Stimulated activated naive CD8-positive, alpha-beta T cell treated with anti-CD3 and anti-CD28 coated beads, Interleukin-15, Interleukin-2, amounts not matched to agents 100 U/mL and 50 U/mL, for 24 hours (primary cell): ENCODE measurements around the gene ANKRD40.
"Not testable (repeated sequence)": the region's sequence is repeated elsewhere in the genome, so short reads cannot be mapped to it uniquely, and the experiment has no call there.

Experiments used
- ATAC-seq: fragments of 150-1000 bp; cut with Tn5 transposase; one replicate; pipeline ENCODE4 v1.10.0; 2021
- DNase-seq: peaks from one replicate; pipeline ENCODE4 v3.0.0; 2021

Gene ANKRD40

GRCh38 chr17:50686494-50687199, 21.1 kb downstream of the ANKRD40 start:
- DNase-seq (no peak), ATAC-seq (no peak)

- ATAC-seq (no peak), DNase-seq (no peak)
Observed at GRCh38 chr17:50685691-50686493, 21.8 kb downstream of the ANKRD40 start.

- DNase-seq (no peak), ATAC-seq (no peak)
Observed at GRCh38 chr17:50685334-50685665, 22.4 kb downstream of the ANKRD40 start.

- no peak for ATAC-seq
- DNase-seq: no peak
Observed at GRCh38 chr17:50684612-50685333, 22.9 kb downstream of the ANKRD40 start.

GRCh38 chr17:50684288-50684611, 23.5 kb downstream of the ANKRD40 start:
- ATAC-seq (no peak), DNase-seq (no peak)

- no peak for DNase-seq
- ATAC-seq: no peak
Observed at GRCh38 chr17:50683434-50684287, 24.1 kb downstream of the ANKRD40 start.

GRCh38 chr17:50682938-50683337, 24.8 kb downstream of the ANKRD40 start:
- ATAC-seq: no peak

GRCh38 chr17:50682441-50682840, 25.3 kb downstream of the ANKRD40 start:
- ATAC-seq (no peak), DNase-seq (no peak)

More at GRCh38 chr17:50682938-50683337, 24.8 kb downstream of the ANKRD40 start:
- DNase-seq: no peak

GRCh38 chr17:50681263-50682200, 26.2 kb downstream of the ANKRD40 start:
- no peak for ATAC-seq
- DNase-seq: no peak

- not testable (repeated sequence) for DNase-seq, ATAC-seq
Observed at GRCh38 chr17:50680543-50681262, 27.0 kb downstream of the ANKRD40 start.

- ATAC-seq (no peak), DNase-seq (no peak)
Observed at GRCh38 chr17:50680126-50680525, 27.6 kb downstream of the ANKRD40 start.

- ATAC-seq (no peak), DNase-seq (no peak)
Observed at GRCh38 chr17:50679008-50679544, 28.6 kb downstream of the ANKRD40 start.

GRCh38 chr17:50677851-50678375, 29.8 kb downstream of the ANKRD40 start:
- DNase-seq: no peak
- ATAC-seq: no peak

- no peak for DNase-seq
- ATAC-seq: no peak
Observed at GRCh38 chr17:50676065-50676975, 31.4 kb downstream of the ANKRD40 start.

GRCh38 chr17:50675627-50676026, 32.1 kb downstream of the ANKRD40 start:
- ATAC-seq: no peak
- DNase-seq: no peak

GRCh38 chr17:50675190-50675589, 32.5 kb downstream of the ANKRD40 start:
- no peak for ATAC-seq
- DNase-seq: no peak

- ATAC-seq (no peak), DNase-seq (no peak)
Observed at GRCh38 chr17:50672831-50673551, 34.7 kb downstream of the ANKRD40 start.

- ATAC-seq (no peak), DNase-seq (no peak)
Observed at GRCh38 chr17:50672071-50672470, 35.6 kb downstream of the ANKRD40 start.
